ENCODE results near the gene TAF5L.
"Not testable (repeated sequence)": the region's sequence is repeated elsewhere in the genome, so short reads cannot be mapped to it uniquely, and the experiment has no call there.

The TAF5L gene

GRCh38 chr1:229607370-229607769 lies 18.6 kb downstream of the TAF5L start:
- Mint-ChIP-seq H3K27ac (no peak overlapping the region), H3K9me3 (no peaks in the 10 kb centered on the region), H3K27me3 (no peaks in the 10 kb centered on the region), H3K36me3 (ENCODE audit: low read depth) (peaks cover 86% of the 10 kb centered on the region), H3K4me1 (ENCODE audit: low read depth) (peaks cover 6% of the 10 kb centered on the region), H3K4me3 (no peak overlapping the region)
- intact Hi-C loops (cut with micrococcal nuclease), result no loop called here

GRCh38 chr1:229603371-229604005 lies 22.4 kb downstream of the TAF5L start:
- no peaks in the 10 kb centered on the region for H3K27me3 Mint-ChIP-seq
- no peak overlapping the region for H3K27ac Mint-ChIP-seq
- H3K4me3 Mint-ChIP-seq, result no peak overlapping the region
- H3K9me3 Mint-ChIP-seq, result peaks cover 8% of the 10 kb centered on the region
- intact Hi-C loops (cut with micrococcal nuclease), result no loop called here
- H3K4me1 Mint-ChIP-seq (ENCODE audit: low read depth), result peaks cover 21% of the 10 kb centered on the region
- peaks cover 79% of the 10 kb centered on the region for H3K36me3 Mint-ChIP-seq (ENCODE audit: low read depth)

GRCh38 chr1:229600229-229600628 lies 25.7 kb downstream of the TAF5L start:
- Mint-ChIP-seq H3K27ac (no peak overlapping the region), H3K4me1 (ENCODE audit: low read depth) (peaks cover 36% of the 10 kb centered on the region), H3K27me3 (no peaks in the 10 kb centered on the region), H3K9me3 (peaks cover 8% of the 10 kb centered on the region), H3K36me3 (ENCODE audit: low read depth) (peaks cover 62% of the 10 kb centered on the region), H3K4me3 (no peak overlapping the region)
- intact Hi-C loops (cut with micrococcal nuclease), result no loop called here

GRCh38 chr1:229599218-229599954 lies 26.5 kb downstream of the TAF5L start:
- Mint-ChIP-seq H3K36me3 (ENCODE audit: low read depth) (peaks cover 62% of the 10 kb centered on the region), H3K27me3 (no peaks in the 10 kb centered on the region), H3K4me3 (no peak overlapping the region), H3K4me1 (ENCODE audit: low read depth) (peaks cover 36% of the 10 kb centered on the region), H3K27ac (no peak overlapping the region), H3K9me3 (peaks cover 8% of the 10 kb centered on the region)
- intact Hi-C loops (cut with micrococcal nuclease), result no loop called here

GRCh38 chr1:229597877-229598276 lies 28.0 kb downstream of the TAF5L start:
- Mint-ChIP-seq H3K36me3 (ENCODE audit: low read depth) (peaks cover 74% of the 10 kb centered on the region), H3K27ac (no peak overlapping the region), H3K4me1 (ENCODE audit: low read depth) (peaks cover 36% of the 10 kb centered on the region), H3K9me3 (peaks cover 8% of the 10 kb centered on the region), H3K27me3 (no peaks in the 10 kb centered on the region), H3K4me3 (no peak overlapping the region)
- intact Hi-C loops (cut with micrococcal nuclease), result no loop called here

GRCh38 chr1:229596925-229597699 lies 28.8 kb downstream of the TAF5L start:
- no peaks in the 10 kb centered on the region for H3K27me3 Mint-ChIP-seq
- peaks cover 72% of the 10 kb centered on the region for H3K36me3 Mint-ChIP-seq (ENCODE audit: low read depth)
- peaks cover 8% of the 10 kb centered on the region for H3K9me3 Mint-ChIP-seq
- peaks cover 36% of the 10 kb centered on the region for H3K4me1 Mint-ChIP-seq (ENCODE audit: low read depth)
- intact Hi-C loops (cut with micrococcal nuclease), result no loop called here
- peak overlapping the region; percentile 39 for H3K4me3 Mint-ChIP-seq
- H3K27ac Mint-ChIP-seq, result no peak overlapping the region

GRCh38 chr1:229595876-229596275 lies 30.0 kb downstream of the TAF5L start:
- intact Hi-C loops (cut with micrococcal nuclease); H3K4me3 Mint-ChIP-seq: not testable (repeated sequence)
- H3K36me3 Mint-ChIP-seq (ENCODE audit: low read depth), result peaks cover 62% of the 10 kb centered on the region

GRCh38 chr1:229594227-229595008 lies 31.5 kb downstream of the TAF5L start:
- Mint-ChIP-seq H3K36me3 (ENCODE audit: low read depth) (peaks cover 52% of the 10 kb centered on the region), H3K27ac (no peak overlapping the region), H3K9me3 (no peaks in the 10 kb centered on the region)

More at GRCh38 chr1:229595876-229596275, 30.0 kb downstream of the TAF5L start:
- H3K9me3 Mint-ChIP-seq, H3K27me3 Mint-ChIP-seq, H3K27ac Mint-ChIP-seq: not testable (repeated sequence)
- H3K4me1 Mint-ChIP-seq (ENCODE audit: low read depth), result peaks cover 27% of the 10 kb centered on the region

GRCh38 chr1:229593800-229594199 lies 32.1 kb downstream of the TAF5L start:
- peaks cover 46% of the 10 kb centered on the region for H3K36me3 Mint-ChIP-seq (ENCODE audit: low read depth)
- H3K9me3 Mint-ChIP-seq, result no peaks in the 10 kb centered on the region
- peaks cover 16% of the 10 kb centered on the region for H3K4me1 Mint-ChIP-seq (ENCODE audit: low read depth)
- intact Hi-C loops (cut with micrococcal nuclease), result no loop called here
- H3K27ac Mint-ChIP-seq, result no peak overlapping the region
- no peak overlapping the region for H3K4me3 Mint-ChIP-seq
- no peaks in the 10 kb centered on the region for H3K27me3 Mint-ChIP-seq

More at GRCh38 chr1:229594227-229595008, 31.5 kb downstream of the TAF5L start:
- Mint-ChIP-seq H3K4me3 (no peak overlapping the region), H3K27me3 (no peaks in the 10 kb centered on the region), H3K4me1 (ENCODE audit: low read depth) (peaks cover 20% of the 10 kb centered on the region)
- intact Hi-C loops (cut with micrococcal nuclease), result no loop called here

GRCh38 chr1:229590119-229590518 lies 35.8 kb downstream of the TAF5L start:
- H3K4me3 Mint-ChIP-seq, result no peak overlapping the region
- H3K27me3 Mint-ChIP-seq, result no peaks in the 10 kb centered on the region
- no peaks in the 10 kb centered on the region for H3K4me1 Mint-ChIP-seq (ENCODE audit: low read depth)
- H3K9me3 Mint-ChIP-seq, result no peaks in the 10 kb centered on the region
- H3K36me3 Mint-ChIP-seq (ENCODE audit: low read depth), result peaks cover 28% of the 10 kb centered on the region
- intact Hi-C loops (cut with micrococcal nuclease), result no loop called here
- no peak overlapping the region for H3K27ac Mint-ChIP-seq

GRCh38 chr1:229585338-229585737 lies 40.6 kb downstream of the TAF5L start:
- Mint-ChIP-seq H3K27me3 (no peaks in the 10 kb centered on the region), H3K36me3 (ENCODE audit: low read depth) (no peaks in the 10 kb centered on the region), H3K9me3 (no peaks in the 10 kb centered on the region), H3K4me3 (no peak overlapping the region), H3K27ac (no peak overlapping the region), H3K4me1 (ENCODE audit: low read depth) (peaks cover 11% of the 10 kb centered on the region)
- intact Hi-C loops (cut with micrococcal nuclease), result no loop called here

- H3K27ac Mint-ChIP-seq, result no peak overlapping the region
- no peaks in the 10 kb centered on the region for H3K9me3 Mint-ChIP-seq
- no peaks in the 10 kb centered on the region for H3K36me3 Mint-ChIP-seq (ENCODE audit: low read depth)
- intact Hi-C loops (cut with micrococcal nuclease), result no loop called here
- peaks cover 30% of the 10 kb centered on the region for H3K4me1 Mint-ChIP-seq (ENCODE audit: low read depth)
- H3K4me3 Mint-ChIP-seq, result no peak overlapping the region
- H3K27me3 Mint-ChIP-seq, result peaks cover 3% of the 10 kb centered on the region
Observed at GRCh38 chr1:229582715-229583114, 43.2 kb downstream of the TAF5L start.

- H3K27ac Mint-ChIP-seq, result peak overlapping the region; percentile 25
- H3K36me3 Mint-ChIP-seq (ENCODE audit: low read depth), result no peaks in the 10 kb centered on the region
- peak overlapping the region; percentile 45 for H3K4me3 Mint-ChIP-seq
- H3K9me3 Mint-ChIP-seq, result no peaks in the 10 kb centered on the region
- H3K27me3 Mint-ChIP-seq, result peaks cover 3% of the 10 kb centered on the region
- H3K4me1 Mint-ChIP-seq (ENCODE audit: low read depth), result peaks cover 30% of the 10 kb centered on the region
- intact Hi-C loops (cut with micrococcal nuclease), result no loop called here
Observed at GRCh38 chr1:229582011-229582694, 43.8 kb downstream of the TAF5L start.
